GM18868 (cell line): ENCODE measurements around the gene TJP1.
"Not testable (repeated sequence)": the region's sequence is repeated elsewhere in the genome, so short reads cannot be mapped to it uniquely, and the experiment has no call there.

Source experiments
- ATAC-seq: cut with Tn5 transposase; IDR thresholded peaks from one replicate; pipeline ENCODE4 v1.9.1; 2021; ENCODE audit warnings: mild to moderate bottlenecking, moderate library complexity; ENCODE audit not compliant: unreplicated experiment

Gene TJP1

GRCh38 chr15:29840054-29840453, 17.8 kb upstream of the TJP1 start:
- no peak for ATAC-seq

- ATAC-seq: no peak
Measured at GRCh38 chr15:29838352-29839010, 16.2 kb upstream of the TJP1 start.

GRCh38 chr15:29835301-29835700, 13.0 kb upstream of the TJP1 start:
- ATAC-seq: no peak

GRCh38 chr15:29832709-29833108, 10.4 kb upstream of the TJP1 start:
- ATAC-seq: no peak

- ATAC-seq: no peak
Measured at GRCh38 chr15:29826908-29827820, 4.9 kb upstream of the TJP1 start.

- peak; percentile 42 for ATAC-seq
Measured at GRCh38 chr15:29825227-29825626, 3.0 kb upstream of the TJP1 start.

GRCh38 chr15:29822684-29823459, 604 bp upstream of the TJP1 start:
- ATAC-seq: no peak

GRCh38 chr15:29821416-29822099, 710 bp downstream of the TJP1 start:
- no peak for ATAC-seq

GRCh38 chr15:29820394-29821154, 1.7 kb downstream of the TJP1 start:
- no peak for ATAC-seq

GRCh38 chr15:29819979-29820378, 2.3 kb downstream of the TJP1 start:
- no peak for ATAC-seq

- ATAC-seq: no peak
Measured at GRCh38 chr15:29818141-29818540, 4.1 kb downstream of the TJP1 start.

- not testable (repeated sequence) for ATAC-seq
Measured at GRCh38 chr15:29817455-29817854, 4.8 kb downstream of the TJP1 start.

GRCh38 chr15:29815000-29815710, 7.1 kb downstream of the TJP1 start:
- ATAC-seq: no peak

GRCh38 chr15:29813009-29813408, 9.3 kb downstream of the TJP1 start:
- ATAC-seq: no peak

GRCh38 chr15:29812384-29812694, 9.9 kb downstream of the TJP1 start:
- ATAC-seq: no peak

GRCh38 chr15:29811691-29812383, 10.4 kb downstream of the TJP1 start:
- ATAC-seq: no peak

GRCh38 chr15:29805708-29806104, 16.6 kb downstream of the TJP1 start:
- ATAC-seq: no peak

- ATAC-seq: no peak
Measured at GRCh38 chr15:29805043-29805707, 17.1 kb downstream of the TJP1 start.

- no peak for ATAC-seq
Measured at GRCh38 chr15:29802411-29802810, 19.9 kb downstream of the TJP1 start.
